ENCODE data around the gene DNAH10. TPM values are rescaled to one million over a fixed set of nuclear protein-coding genes. Genes with fewer than 3 reads are reported as not detected.

The DNAH10 gene
- total RNA-seq, 1 experiment from 2014 or later = 0.09 TPM

DNA sequence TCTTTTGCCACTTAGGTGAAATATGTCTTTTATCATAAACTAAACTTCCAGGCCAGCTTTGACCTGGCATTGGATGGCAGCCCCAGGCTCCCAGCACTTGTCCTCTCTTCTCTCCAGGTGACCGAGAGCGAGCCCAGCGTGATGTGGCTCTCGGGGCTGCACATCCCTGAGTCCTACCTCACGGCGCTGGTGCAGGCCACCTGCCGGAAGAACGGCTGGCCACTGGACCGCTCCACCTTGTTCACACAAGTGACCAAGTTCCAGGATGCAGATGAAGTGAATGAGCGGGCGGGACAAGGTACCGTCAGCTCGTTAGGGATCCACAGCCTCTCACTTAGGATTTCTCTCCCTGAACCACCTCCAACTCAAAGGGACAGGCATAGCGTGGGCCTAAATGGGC lies 171.1 kb downstream of the DNAH10 start (continued):
- TF ChIP-seq, protein P1, sequence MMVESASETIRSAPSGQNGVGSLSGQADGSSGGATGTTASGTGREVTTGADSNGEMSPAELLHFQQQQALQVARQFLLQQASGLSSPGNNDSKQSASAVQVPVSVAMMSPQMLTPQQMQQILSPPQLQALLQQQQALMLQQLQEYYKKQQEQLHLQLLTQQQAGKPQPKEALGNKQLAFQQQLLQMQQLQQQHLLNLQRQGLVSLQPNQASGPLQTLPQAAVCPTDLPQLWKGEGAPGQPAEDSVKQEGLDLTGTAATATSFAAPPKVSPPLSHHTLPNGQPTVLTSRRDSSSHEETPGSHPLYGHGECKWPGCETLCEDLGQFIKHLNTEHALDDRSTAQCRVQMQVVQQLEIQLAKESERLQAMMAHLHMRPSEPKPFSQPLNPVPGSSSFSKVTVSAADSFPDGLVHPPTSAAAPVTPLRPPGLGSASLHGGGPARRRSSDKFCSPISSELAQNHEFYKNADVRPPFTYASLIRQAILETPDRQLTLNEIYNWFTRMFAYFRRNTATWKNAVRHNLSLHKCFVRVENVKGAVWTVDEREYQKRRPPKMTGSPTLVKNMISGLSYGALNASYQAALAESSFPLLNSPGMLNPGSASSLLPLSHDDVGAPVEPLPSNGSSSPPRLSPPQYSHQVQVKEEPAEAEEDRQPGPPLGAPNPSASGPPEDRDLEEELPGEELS (CRISPR knock-in tag; IDR thresholded peaks at IDR 0.05) = no peak
- TF ChIP-seq ZMAT4 (CRISPR knock-in tag; IDR thresholded peaks at IDR 0.05) = no peak
- no peak for TF ChIP-seq EMX1 (CRISPR knock-in tag; IDR thresholded peaks at IDR 0.05)
- TF ChIP-seq, protein P2, sequence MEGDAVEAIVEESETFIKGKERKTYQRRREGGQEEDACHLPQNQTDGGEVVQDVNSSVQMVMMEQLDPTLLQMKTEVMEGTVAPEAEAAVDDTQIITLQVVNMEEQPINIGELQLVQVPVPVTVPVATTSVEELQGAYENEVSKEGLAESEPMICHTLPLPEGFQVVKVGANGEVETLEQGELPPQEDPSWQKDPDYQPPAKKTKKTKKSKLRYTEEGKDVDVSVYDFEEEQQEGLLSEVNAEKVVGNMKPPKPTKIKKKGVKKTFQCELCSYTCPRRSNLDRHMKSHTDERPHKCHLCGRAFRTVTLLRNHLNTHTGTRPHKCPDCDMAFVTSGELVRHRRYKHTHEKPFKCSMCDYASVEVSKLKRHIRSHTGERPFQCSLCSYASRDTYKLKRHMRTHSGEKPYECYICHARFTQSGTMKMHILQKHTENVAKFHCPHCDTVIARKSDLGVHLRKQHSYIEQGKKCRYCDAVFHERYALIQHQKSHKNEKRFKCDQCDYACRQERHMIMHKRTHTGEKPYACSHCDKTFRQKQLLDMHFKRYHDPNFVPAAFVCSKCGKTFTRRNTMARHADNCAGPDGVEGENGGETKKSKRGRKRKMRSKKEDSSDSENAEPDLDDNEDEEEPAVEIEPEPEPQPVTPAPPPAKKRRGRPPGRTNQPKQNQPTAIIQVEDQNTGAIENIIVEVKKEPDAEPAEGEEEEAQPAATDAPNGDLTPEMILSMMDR (IDR thresholded peaks at IDR 0.05) = no peak
- TF ChIP-seq ZNF423 (CRISPR knock-in tag; IDR thresholded peaks at IDR 0.05) = no peak
- TF ChIP-seq TEAD1 (CRISPR knock-in tag; IDR thresholded peaks at IDR 0.05) = no peak
- TF ChIP-seq, protein P3, sequence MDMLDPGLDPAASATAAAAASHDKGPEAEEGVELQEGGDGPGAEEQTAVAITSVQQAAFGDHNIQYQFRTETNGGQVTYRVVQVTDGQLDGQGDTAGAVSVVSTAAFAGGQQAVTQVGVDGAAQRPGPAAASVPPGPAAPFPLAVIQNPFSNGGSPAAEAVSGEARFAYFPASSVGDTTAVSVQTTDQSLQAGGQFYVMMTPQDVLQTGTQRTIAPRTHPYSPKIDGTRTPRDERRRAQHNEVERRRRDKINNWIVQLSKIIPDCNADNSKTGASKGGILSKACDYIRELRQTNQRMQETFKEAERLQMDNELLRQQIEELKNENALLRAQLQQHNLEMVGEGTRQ (CRISPR knock-in tag; IDR thresholded peaks at IDR 0.05) = no peak
- TF ChIP-seq, protein P4, sequence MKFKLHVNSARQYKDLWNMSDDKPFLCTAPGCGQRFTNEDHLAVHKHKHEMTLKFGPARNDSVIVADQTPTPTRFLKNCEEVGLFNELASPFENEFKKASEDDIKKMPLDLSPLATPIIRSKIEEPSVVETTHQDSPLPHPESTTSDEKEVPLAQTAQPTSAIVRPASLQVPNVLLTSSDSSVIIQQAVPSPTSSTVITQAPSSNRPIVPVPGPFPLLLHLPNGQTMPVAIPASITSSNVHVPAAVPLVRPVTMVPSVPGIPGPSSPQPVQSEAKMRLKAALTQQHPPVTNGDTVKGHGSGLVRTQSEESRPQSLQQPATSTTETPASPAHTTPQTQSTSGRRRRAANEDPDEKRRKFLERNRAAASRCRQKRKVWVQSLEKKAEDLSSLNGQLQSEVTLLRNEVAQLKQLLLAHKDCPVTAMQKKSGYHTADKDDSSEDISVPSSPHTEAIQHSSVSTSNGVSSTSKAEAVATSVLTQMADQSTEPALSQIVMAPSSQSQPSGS (CRISPR knock-in tag; IDR thresholded peaks at IDR 0.05; ENCODE audit: borderline replicate concordance, low read depth) = no peak
- TF ChIP-seq AR (CRISPR knock-in tag; IDR thresholded peaks at IDR 0.05) = no peak

DNA sequence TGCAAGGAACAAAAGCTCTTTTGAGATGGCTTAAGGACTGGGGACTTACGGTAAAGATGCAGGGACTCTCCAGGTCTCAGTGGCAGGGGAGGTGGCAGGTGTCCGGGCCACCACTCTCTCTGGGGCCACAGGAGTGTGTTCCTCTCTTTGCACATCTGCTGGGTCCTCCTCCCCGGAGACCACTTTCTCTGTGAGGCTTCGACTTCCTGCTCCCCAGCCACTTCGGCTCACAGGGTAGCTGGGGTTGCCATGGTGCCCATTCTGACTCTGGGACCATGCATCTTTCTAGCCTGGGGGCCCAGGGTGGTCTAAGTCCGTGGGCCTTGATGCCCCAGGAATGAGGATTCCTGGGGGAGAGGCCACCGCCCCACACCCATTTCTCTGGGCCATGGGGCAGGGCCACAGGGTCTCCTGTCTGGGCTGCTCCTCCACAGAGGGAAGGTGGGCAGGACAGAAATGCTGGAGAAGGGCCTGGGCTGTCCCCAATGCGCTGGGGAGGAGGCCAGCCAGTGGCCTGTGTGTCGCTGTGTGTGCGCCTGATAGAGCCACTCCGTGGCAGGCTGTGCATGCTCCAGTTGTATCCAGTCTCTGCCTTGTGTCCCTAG lies 172.0 kb downstream of the DNAH10 start:
- Mint-ChIP-seq H3K4me3 (no peak overlapping the region), H3K27me3 (ENCODE audit: low read depth) (peaks cover 4% of the 10 kb centered on the region), H3K4me1 (no peaks in the 10 kb centered on the region), H3K9me3 (no peaks in the 10 kb centered on the region), H3K27ac (no peak overlapping the region), H3K36me3 (no peaks in the 10 kb centered on the region)
- DNase-seq (ENCODE audit: low spot score) (no peak), ATAC-seq (no peak)
- CTCF ChIA-PET = interaction anchor here (1.5 kb wide), 2 partner anchors 29 to 98 kb away, joined by 4 to 5 read pairs; no protein-coding TSS in a partner anchor
- POLR2A ChIA-PET = no interaction called here
- TF ChIP-seq JUN (CRISPR knock-in tag; IDR thresholded peaks at IDR 0.05) (no peak), GTF2I (CRISPR knock-in tag; conservative IDR thresholded peaks at IDR 0.05) (no peak), RORB (CRISPR knock-in tag; IDR thresholded peaks at IDR 0.05) (no peak), FOXK1 (CRISPR knock-in tag; IDR thresholded peaks at IDR 0.05) (no peak), MAX (CRISPR knock-in tag; IDR thresholded peaks at IDR 0.05) (no peak), ZNF532 (CRISPR knock-in tag; IDR thresholded peaks at IDR 0.05; ENCODE audit: borderline replicate concordance) (no peak)
- TF ChIP-seq, protein P3 (CRISPR knock-in tag; IDR thresholded peaks at IDR 0.05) = no peak
- TF ChIP-seq, protein P5, sequence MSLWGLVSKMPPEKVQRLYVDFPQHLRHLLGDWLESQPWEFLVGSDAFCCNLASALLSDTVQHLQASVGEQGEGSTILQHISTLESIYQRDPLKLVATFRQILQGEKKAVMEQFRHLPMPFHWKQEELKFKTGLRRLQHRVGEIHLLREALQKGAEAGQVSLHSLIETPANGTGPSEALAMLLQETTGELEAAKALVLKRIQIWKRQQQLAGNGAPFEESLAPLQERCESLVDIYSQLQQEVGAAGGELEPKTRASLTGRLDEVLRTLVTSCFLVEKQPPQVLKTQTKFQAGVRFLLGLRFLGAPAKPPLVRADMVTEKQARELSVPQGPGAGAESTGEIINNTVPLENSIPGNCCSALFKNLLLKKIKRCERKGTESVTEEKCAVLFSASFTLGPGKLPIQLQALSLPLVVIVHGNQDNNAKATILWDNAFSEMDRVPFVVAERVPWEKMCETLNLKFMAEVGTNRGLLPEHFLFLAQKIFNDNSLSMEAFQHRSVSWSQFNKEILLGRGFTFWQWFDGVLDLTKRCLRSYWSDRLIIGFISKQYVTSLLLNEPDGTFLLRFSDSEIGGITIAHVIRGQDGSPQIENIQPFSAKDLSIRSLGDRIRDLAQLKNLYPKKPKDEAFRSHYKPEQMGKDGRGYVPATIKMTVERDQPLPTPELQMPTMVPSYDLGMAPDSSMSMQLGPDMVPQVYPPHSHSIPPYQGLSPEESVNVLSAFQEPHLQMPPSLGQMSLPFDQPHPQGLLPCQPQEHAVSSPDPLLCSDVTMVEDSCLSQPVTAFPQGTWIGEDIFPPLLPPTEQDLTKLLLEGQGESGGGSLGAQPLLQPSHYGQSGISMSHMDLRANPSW (CRISPR knock-in tag; conservative IDR thresholded peaks at IDR 0.05; ENCODE audit: low read depth) = no peak
